ENCODE measurements around the gene SLC35D1. TPM values are rescaled to one million over a fixed set of nuclear protein-coding genes. Genes with fewer than 3 reads are reported as not detected.
A peak's percentile ranks its signal among the peaks of the same experiment; 100 is the strongest.
"Not testable (repeated sequence)": the region's sequence is repeated elsewhere in the genome, so short reads cannot be mapped to it uniquely, and the experiment has no call there.

SLC35D1 gene
- total RNA-seq, 6 donors from 2014 or later = 1.4 to 8.6 (median 5.4) TPM

DNA sequence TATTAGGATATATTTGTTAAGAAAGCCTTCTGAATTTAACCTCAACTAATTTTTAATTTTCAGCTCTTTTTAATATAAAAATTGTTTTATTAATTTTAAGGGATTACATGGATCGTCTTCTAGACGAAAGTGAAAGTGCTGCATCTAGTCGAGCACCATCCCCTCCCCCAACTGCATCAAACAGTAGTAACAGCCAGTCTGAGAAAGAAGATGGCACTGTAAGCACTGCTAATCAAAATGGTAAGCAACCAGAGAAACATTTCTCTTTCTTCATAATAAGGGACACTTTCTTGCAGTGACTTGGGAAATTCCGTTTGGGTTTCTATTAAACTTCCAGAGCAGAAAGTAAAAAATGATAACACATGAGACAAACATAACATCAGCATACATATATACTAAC lies 72.3 kb downstream of the SLC35D1 start:
- 22 to 23% methylated on average over 4 of the region's 4 CpGs for WGBS, 2 donors
- peak overlapping the region in 2 of 4 donors; percentile 32 to 33 for H3K4me3 ChIP-seq
- no peaks in the 10 kb centered on the region for H3K9me3 ChIP-seq
- ATAC-seq (ENCODE audit: low FRiP score in 2 of 2) (peak in 1 of 2 donors; percentile 74), DNase-seq (no peak)
- TF ChIP-seq POLR2AphosphoS5 (IDR thresholded peaks at IDR 0.05) (no peak), POLR2A (IDR thresholded peaks at IDR 0.05) (no peak), EP300 (IDR thresholded peaks at IDR 0.05) (no peak)
- TF ChIP-seq, protein P1, sequence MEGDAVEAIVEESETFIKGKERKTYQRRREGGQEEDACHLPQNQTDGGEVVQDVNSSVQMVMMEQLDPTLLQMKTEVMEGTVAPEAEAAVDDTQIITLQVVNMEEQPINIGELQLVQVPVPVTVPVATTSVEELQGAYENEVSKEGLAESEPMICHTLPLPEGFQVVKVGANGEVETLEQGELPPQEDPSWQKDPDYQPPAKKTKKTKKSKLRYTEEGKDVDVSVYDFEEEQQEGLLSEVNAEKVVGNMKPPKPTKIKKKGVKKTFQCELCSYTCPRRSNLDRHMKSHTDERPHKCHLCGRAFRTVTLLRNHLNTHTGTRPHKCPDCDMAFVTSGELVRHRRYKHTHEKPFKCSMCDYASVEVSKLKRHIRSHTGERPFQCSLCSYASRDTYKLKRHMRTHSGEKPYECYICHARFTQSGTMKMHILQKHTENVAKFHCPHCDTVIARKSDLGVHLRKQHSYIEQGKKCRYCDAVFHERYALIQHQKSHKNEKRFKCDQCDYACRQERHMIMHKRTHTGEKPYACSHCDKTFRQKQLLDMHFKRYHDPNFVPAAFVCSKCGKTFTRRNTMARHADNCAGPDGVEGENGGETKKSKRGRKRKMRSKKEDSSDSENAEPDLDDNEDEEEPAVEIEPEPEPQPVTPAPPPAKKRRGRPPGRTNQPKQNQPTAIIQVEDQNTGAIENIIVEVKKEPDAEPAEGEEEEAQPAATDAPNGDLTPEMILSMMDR (IDR thresholded peaks at IDR 0.05) = no peak
- peaks cover 11 to 18% (median 15%) of the 10 kb centered on the region in 4 donors for H3K4me1 ChIP-seq
- peaks cover 12 to 90% (median 37%) of the 10 kb centered on the region in 4 donors for H3K36me3 ChIP-seq
- H3K27ac ChIP-seq = peak overlapping the region; percentile 13 to 71 (median 44)
- H3K27me3 ChIP-seq = no peaks in the 10 kb centered on the region

DNA sequence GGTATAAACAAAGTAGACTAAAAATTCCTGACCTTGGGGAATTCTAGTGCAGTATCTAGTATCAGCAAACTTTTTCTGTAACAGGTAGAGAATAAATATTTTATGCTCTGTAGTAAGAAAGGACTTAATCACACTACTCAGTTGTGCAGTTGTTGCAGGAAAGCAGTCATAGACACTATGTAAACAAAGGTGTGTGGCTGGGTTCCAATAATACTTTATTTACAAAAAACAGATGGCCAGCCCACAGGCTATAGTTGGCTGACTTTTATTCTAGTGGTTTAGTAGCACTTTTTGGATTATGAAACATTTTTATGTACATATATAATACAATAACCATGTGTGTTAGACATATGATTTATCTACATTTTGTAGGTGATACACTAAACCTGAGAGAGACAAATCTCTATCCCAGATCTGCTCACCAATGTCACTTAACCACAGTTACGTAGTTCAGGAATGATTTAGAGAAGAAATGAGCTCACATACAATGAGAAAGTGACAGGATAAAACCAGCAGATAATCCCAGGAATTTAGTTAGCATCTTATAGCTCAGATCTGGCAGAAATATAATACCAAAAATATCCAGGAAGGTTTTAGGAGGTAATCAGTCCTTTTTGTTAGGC lies 73.1 kb downstream of the SLC35D1 start:
- TF ChIP-seq EP300 (IDR thresholded peaks at IDR 0.05) = no peak
- Histone ChIP-seq H3K27me3 (no peaks in the 10 kb centered on the region), H3K27ac (peak overlapping the region; percentile 13 to 71 (median 44)), H3K4me3 (peak overlapping the region in 1 of 4 donors; percentile 33), H3K36me3 (peaks cover 7 to 90% (median 39%) of the 10 kb centered on the region in 4 donors), H3K9me3 (no peaks in the 10 kb centered on the region), H3K4me1 (peaks cover 11 to 18% (median 15%) of the 10 kb centered on the region in 4 donors)
- peak in 1 of 2 donors; percentile 10 for ATAC-seq (ENCODE audit: low FRiP score in 2 of 2)
- DNase-seq = no peak
- 45 to 71% methylated on average over 1 of the region's 1 CpG for WGBS, 2 donors

DNA sequence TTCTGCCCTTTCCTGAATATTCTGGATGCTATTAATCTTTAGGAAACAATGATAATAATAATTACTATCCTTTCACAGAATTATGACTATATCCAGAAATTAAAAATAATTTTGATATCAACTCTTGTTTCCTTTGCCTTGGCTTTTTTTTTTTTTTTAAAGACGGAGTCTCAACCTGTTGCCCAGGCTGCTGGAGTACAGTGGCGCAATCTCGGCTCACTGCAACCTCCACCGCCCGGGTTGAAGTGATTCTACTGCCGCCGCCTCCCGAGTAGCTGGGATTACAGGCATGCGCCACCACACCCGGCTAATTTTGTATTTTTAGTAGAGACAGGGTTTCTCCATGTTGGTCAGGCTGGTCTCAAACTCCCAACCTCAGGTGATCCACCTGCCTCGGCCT lies 74.3 kb downstream of the SLC35D1 start:
- H3K9me3 ChIP-seq; H3K27me3 ChIP-seq; ATAC-seq (ENCODE audit: low FRiP score in 2 of 2); H3K4me3 ChIP-seq: not testable (repeated sequence)
- Histone ChIP-seq H3K36me3 (peaks cover 7 to 88% (median 45%) of the 10 kb centered on the region in 4 donors), H3K4me1 (peaks cover 11 to 18% (median 15%) of the 10 kb centered on the region in 4 donors), H3K27ac (peak overlapping the region in 1 of 4 donors; percentile 34)
- DNase-seq = peak in 1 of 2 donors; percentile 16
- 95% methylated on average over 11 of the region's 11 CpGs for WGBS, 2 donors

DNA sequence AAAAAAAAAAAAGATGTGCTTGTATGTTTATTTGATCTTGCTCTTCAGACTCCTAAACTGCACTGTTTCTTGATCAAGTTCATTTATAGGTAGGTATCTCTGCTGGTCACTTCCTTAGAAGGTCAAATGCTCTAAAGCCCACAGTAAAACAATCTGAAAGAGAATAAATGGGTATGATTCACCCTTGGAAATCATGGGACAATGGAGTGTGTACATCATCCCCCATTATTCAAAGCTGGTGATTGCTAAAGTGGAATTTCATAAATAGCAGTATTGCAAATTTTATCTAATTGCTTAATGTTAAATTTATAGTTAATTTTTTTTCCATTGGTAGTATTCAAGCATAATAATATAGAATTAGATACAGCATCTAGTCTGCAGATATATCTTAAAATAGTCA lies 75.7 kb downstream of the SLC35D1 start:
- ATAC-seq (ENCODE audit: low FRiP score in 2 of 2) = no peak
- H3K4me3 ChIP-seq = no peak overlapping the region
- peaks cover 2 to 78% (median 39%) of the 10 kb centered on the region in 4 donors for H3K36me3 ChIP-seq
- H3K27ac ChIP-seq = no peak overlapping the region
- DNase-seq = no peak
- no peaks in the 10 kb centered on the region for H3K27me3 ChIP-seq
- TF ChIP-seq POLR2AphosphoS5 (IDR thresholded peaks at IDR 0.05) = no peak
- TF ChIP-seq POLR2A (IDR thresholded peaks at IDR 0.05) = no peak
- TF ChIP-seq EP300 (IDR thresholded peaks at IDR 0.05) = no peak
- TF ChIP-seq, protein P1 (IDR thresholded peaks at IDR 0.05) = no peak
- H3K4me1 ChIP-seq = peaks cover 6 to 18% (median 11%) of the 10 kb centered on the region in 4 donors
- H3K9me3 ChIP-seq = no peaks in the 10 kb centered on the region

DNA sequence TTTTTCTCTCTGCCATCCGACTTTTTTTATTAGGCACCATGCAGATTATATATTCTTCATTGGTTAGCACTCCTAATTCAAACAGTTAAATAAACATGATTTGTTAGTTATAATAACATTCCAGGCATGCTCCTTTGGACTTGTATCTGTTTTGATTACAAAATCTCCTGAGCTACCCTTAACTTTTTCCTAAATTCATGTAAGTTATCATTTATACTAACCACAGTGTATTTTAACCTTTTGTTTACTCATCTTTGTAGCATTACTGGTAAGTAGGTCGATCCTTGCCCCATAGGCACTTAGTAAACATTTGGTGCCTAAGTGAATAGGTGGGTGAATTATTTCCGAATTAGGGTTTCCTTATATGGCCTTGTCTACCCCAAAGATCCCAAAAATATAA lies 85.4 kb downstream of the SLC35D1 start:
- DNase-seq = no peak
- no peak for ATAC-seq (ENCODE audit: low FRiP score in 2 of 2)
- Histone ChIP-seq H3K9me3 (no peaks in the 10 kb centered on the region), H3K27me3 (no peaks in the 10 kb centered on the region), H3K4me3 (no peak overlapping the region), H3K36me3 (peaks cover 4 to 86% (median 28%) of the 10 kb centered on the region in 4 donors), H3K27ac (no peak overlapping the region), H3K4me1 (no peaks in the 10 kb centered on the region)
- no peak for TF ChIP-seq EP300 (IDR thresholded peaks at IDR 0.05)
- no peak for TF ChIP-seq POLR2AphosphoS5 (IDR thresholded peaks at IDR 0.05)
- TF ChIP-seq, protein P1 (IDR thresholded peaks at IDR 0.05) = no peak
- WGBS, 2 donors = 74 to 86% methylated on average over 3 of the region's 3 CpGs

DNA sequence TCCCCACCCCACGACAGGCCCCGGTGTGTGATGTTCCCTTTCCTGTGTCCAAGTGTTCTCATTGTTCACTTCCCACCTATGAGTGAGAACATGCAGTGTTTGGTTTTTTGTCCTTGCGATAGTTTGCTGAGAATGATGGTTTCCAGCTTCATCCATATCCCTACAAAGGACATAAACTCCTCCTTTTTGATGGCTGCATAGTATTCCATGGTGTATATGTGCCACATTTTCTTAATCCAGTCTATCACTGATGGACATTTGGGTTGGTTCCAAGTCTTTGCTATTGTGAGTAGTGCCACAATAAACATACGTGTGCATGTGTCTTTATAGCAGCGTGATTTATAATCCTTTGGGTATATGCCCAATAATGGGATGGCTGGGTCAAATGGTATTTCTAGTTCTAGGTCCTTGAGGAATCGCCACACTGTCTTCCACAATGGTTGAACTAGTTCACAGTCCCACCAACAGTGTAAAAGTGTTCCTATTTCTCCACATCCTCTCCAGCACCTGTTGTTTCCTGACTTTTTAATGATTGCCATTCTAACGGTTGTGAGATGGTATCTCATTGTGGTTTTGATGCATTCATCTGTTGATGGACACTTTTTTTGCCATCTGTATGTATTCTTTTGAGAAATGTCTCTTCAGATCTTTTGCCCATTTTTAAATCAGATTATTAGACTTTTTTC lies 87.6 kb downstream of the SLC35D1 start:
- H3K27me3 ChIP-seq; DNase-seq; ATAC-seq (ENCODE audit: low FRiP score in 2 of 2); H3K27ac ChIP-seq; H3K9me3 ChIP-seq; H3K4me1 ChIP-seq; H3K4me3 ChIP-seq: not testable (repeated sequence)
- peaks cover 4 to 85% (median 25%) of the 10 kb centered on the region in 4 donors for H3K36me3 ChIP-seq
- 92 to 96% methylated on average over 5 to 7 of the region's 7 CpGs for WGBS, 2 donors

Measured in upper lobe of left lung (tissue), 6 donors.